Anterior cingulate cortex (tissue), 58 donors: ENCODE measurements around the gene ENAH.

Experiments used
- DNase-seq, 58 donors: peaks; one replicate each; lab custom pipeline; 2025; lab: John Stamatoyannopoulos, UW

Gene ENAH

DNA sequence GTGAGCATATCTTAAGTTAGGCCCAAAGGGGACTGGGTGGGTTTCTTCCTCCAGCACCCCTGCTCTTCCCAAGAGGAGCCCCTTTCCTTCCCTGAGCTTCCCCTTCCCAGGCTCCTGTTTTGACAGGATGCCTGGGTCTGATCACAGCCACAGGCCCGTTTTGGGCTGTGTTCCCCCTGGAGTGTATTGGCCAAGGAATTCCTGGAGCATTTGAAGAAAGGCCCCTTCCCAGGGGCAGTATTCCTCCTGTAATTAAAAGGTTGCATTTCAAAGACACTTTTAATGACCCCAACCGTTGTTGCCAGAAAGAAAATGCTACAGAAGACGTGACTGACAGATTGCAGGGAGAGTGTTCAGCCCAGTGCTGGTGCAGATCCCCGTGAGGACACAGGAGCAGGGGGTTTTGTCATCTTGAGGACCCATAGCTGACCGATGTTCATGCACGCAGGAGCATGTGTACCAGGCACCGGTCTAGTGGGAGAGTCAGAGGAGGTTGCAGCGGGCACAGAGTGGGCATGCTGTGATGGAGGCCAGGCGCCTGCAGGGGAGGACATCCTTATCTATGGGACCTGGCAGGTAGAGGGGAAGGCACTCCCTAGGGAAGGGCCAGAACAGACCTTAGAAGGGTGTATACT, 205.8 kb downstream of the ENAH start:
- DNase-seq, result peak in 1 of 58 donors; percentile 58

DNA sequence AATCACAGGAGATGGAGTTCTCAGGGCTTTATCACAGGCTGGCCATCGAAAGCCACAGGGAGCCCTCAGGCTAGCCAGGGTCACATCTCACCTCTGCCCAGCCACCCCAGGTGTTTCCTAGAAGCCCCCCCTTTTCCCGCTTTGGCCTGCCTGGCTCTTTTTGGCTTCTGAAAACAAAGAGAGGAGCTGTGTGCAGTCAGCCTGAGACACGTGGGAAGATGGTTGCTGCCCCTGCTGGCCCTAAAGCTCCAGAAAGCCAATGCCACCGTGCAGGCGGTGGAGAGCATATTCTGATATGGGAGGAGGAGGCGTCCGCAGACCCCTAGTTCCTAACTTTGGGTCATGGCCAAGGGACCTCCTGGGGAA, 206.3 kb downstream of the ENAH start:
- peak in 3 of 58 donors; percentile 8 to 16 (median 15) for DNase-seq

DNA sequence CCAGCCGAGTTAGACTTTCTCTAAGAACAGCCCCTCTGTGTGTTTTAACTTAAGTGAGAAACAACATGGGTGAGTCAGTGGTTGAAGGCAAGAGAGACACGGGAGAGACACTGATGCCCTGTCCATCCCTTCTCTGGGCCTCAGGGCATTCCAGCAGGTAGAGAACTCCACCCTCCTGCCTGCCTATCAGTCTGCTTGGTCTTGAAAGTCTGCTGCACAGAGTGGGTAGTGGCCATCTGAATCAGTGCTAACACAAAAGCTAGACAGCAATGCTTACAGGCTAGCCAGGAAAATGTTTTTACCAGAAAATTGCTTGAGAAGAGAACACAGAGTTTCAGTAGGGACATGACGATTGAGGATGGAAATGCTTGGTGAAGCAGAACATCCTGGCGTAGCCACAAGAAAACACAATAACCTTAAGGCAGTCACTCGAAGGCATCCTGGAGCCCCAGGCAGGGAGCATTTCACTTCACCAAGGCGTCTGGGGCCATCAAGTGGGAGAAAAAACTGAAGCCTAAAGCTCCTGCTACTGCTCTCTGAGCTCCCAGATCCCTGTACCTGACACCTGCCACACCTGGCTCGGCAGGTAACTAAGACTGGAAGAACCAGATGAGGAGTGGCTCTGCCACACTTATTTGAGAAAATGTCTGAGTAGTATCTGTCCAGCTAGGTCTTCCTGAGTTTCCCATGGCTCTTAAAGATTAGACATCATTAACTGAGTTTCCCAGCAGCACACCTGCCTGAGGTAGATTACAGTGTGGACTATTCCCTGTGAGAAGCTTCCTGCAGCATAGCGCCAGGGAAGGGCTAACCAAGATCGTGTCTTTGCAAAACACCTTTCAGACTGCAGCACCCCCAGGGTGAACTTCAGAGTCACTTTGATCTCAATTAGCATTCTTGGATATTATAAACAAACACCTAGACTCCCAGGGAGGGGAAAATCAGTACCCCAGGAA, 207.0 kb downstream of the ENAH start:
- DNase-seq, result no peak

DNA sequence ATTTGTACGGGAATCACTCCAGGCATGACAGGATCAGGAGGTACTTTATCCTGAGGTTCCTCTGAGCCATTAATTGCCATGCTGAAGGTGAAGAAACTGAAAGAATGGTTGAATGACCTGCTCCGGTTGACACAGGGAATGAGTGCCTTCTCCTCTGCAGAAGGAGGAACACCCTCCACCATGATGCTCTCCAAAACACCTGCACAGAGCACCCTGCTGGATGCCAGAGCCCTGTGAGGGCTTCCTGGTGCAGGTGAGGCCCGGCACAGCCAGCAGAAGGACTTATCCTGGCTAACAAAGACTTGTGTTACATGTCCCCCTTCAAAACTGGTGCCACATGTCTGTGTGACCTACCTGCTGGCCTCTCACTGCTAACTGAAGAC, 210.8 kb downstream of the ENAH start:
- DNase-seq, result no peak

DNA sequence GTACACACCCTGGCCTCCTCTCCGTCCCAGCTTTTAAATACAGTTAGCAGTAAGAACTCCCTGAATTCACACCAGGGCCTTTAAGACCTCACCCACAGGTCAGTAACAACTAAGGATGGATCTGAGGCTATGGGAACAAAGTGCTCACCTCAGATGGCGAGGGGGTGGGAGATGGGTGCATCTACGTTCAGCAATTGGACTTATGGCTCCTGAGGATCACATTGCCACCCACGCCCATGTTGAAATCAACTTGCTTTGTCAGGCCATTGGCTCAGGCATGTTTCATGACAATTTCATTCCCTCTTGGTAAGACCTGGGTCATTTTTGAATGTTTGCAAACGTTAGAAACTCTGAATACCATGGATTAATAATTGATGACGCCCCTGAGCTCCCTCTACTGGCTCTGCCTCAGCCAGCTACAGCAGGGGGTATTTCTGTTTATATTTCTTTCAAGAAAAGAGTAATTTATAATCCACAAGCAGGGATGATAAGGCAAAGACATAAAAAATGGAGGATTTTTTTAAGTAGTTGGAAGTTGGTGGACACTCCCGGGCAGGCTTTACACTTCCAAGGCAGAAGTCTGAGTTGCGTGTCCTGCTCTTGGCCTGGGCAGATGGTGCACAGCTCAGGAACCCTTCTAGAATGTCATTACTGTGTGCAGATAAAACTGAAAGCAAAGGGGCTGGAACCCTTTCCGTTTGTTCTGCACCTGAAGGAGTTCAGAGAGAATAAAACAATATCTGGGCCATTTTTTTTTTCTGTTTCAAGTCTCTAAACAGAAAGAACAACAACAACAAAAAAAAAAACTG, 211.4 kb downstream of the ENAH start:
- DNase-seq, result no peak

DNA sequence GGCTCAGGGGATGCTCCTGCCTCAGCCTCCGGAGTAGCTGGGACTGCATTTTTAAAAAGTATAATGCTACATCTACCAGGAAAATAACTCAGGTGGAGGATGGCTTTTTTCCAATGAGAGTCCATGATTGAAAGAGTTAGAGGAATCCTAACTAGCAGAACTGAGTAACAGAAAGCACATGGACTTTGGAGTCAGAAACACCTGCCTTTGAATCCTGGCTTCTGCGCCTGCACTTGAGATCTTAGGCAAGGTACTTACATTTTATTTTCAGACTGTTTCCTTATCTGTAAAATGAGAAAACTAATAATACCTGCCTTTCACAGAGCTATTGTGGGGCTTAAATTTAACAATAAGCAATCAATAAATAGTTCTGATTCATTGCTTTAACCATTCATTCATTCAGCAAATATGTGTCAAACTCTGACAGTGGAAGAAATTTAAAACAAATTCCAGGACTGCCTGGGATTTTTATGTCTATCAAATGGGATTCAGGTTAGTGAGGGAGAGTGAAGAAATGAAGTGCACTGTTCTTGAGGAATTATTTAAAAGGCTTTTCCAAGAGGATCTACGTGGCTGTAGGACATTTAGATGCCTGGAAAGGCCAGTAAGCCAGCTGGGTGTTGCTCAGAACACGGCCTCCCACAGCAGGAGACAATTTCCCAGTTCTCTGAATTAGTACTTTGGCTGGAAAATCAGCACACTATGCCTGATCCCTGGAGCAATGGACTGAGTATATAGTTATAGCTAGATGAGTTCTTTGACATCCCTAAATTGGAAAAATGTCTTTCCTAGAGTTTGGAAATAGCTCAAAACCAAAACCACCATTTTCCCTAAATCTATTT, 212.3 kb downstream of the ENAH start:
- no peak for DNase-seq

DNA sequence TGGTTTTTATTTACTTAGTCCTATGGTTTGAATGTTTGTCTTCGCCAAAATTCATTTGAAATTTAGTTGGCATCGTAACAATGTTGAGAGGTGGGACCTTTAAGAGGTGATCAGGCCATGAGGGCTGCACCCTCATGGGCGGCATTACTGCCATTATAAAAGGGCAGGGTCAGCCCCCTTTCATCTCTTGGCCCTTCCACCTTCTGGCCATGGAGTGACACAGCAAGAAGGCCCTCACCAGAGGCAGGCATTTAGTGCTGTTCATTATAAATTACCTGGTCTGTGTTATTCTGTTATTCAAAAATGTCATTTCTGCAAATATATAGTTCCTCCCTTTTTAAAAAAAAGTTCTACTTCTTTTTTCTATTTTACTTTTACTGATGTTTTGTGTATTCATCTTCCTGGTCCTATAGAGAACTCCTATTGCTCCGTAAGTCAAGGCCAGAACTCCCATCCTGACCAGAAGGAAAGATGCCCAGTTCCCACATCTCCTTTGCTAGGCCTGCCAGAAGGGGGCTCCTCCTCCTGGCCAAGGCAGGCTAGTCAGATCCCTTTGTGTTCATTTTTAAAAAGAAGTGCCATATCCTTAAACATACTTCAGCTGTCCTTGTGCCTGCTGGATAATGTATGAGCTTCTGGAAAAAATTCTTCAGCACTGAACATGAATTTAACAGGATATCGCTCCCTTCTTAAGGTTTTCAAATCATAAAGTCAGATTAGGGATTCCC, 215.0 kb downstream of the ENAH start:
- DNase-seq, result no peak
